Measurements from ENCODE around the gene SP140. TPM values are rescaled to one million over a fixed set of nuclear protein-coding genes. Genes with fewer than 3 reads are reported as not detected.

Gene SP140
- total RNA-seq, 2 donors from 2014 or later, result 1.7 to 2.2 TPM

DNA sequence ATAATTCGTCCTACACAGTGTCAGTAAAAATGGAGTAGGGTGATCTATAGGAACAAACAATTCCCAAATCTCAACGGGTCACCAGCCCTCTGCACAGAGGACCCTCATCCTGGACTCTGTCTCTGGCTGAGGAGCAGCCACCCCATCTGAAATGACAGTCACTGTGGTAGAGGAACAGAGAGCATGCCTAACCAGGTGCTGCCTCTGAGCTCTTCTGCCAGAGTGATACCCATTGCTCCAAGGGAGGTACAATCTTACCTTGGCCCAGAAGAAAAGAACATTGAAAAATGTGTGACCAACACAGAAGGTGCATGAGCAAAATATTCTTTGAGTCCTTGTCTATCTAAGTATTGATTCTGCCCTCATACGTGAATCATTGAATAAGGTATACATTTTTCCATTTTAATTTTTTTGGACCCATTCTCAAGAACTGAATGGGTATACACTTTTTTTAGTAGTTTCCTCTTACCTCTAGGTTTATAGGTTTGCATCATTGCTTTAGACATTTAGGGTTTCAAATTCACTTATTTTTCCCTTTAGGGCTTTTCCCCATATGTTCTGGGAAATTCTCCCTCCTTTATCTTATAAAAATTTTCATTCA lies 8.7 kb downstream of the SP140 start:
- no peak overlapping the region for H3K27ac ChIP-seq
- no peaks in the 10 kb centered on the region for H3K27me3 ChIP-seq
- H3K9ac ChIP-seq (ENCODE audit: low read depth in 2 of 2, low read length in 2 of 2), result no peak overlapping the region
- TF ChIP-seq CTCF (IDR thresholded peaks at IDR 0.05), result no peak
- H3K4me1 ChIP-seq, result no peaks in the 10 kb centered on the region
- no peak overlapping the region for H3K4me3 ChIP-seq
- DNase-seq, result no peak
- H3K9me3 ChIP-seq, result no peaks in the 10 kb centered on the region
- intact Hi-C loops (cut with DNase I), result no loop called here
- no peaks in the 10 kb centered on the region for H3K36me3 ChIP-seq

DNA sequence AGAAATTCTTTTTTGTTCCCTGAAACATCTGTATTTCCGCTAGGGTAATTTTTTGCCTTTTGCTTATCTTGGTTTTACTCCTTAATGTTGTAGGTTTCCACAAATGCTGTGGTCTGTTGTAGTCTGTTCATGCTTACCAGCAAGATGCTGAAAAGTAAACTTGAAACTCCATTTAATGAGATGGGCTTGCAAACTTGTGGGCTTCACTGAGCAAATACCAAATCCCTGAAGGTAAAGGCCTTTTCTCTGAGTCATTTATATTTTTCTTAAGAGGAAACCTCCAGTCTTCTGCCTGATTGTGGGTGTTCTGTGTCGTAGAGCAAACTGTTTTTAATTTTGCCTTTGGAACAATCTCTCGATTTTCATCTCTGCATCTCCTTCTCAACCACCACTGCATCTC lies 9.3 kb downstream of the SP140 start:
- H3K27ac ChIP-seq, result no peak overlapping the region
- intact Hi-C loops (cut with DNase I), result no loop called here
- no peaks in the 10 kb centered on the region for H3K27me3 ChIP-seq
- H3K9ac ChIP-seq (ENCODE audit: low read depth in 2 of 2, low read length in 2 of 2), result no peak overlapping the region
- no peaks in the 10 kb centered on the region for H3K9me3 ChIP-seq
- no peak for DNase-seq
- no peak for TF ChIP-seq CTCF (IDR thresholded peaks at IDR 0.05)
- no peak overlapping the region for H3K4me3 ChIP-seq
- H3K4me1 ChIP-seq, result no peaks in the 10 kb centered on the region
- H3K36me3 ChIP-seq, result no peaks in the 10 kb centered on the region

GRCh38 chr2:230244211-230244610 lies 18.7 kb downstream of the SP140 start:
- H3K27me3 ChIP-seq, result no peaks in the 10 kb centered on the region
- no peak overlapping the region for H3K27ac ChIP-seq
- intact Hi-C loops (cut with DNase I), result no loop called here
- no peak for DNase-seq
- no peaks in the 10 kb centered on the region for H3K9me3 ChIP-seq
- H3K36me3 ChIP-seq, result no peaks in the 10 kb centered on the region
- no peak for TF ChIP-seq CTCF (IDR thresholded peaks at IDR 0.05)
- no peaks in the 10 kb centered on the region for H3K4me1 ChIP-seq
- no peak overlapping the region for H3K9ac ChIP-seq (ENCODE audit: low read depth in 2 of 2, low read length in 2 of 2)
- H3K4me3 ChIP-seq, result no peak overlapping the region

- Histone ChIP-seq H3K4me1 (no peaks in the 10 kb centered on the region), H3K4me3 (no peak overlapping the region), H3K27ac (no peak overlapping the region), H3K9me3 (no peaks in the 10 kb centered on the region), H3K27me3 (no peaks in the 10 kb centered on the region), H3K9ac (ENCODE audit: low read depth in 2 of 2, low read length in 2 of 2) (no peak overlapping the region), H3K36me3 (no peaks in the 10 kb centered on the region)
- intact Hi-C loops (cut with DNase I), result no loop called here
- no peak for DNase-seq
- no peak for TF ChIP-seq CTCF (IDR thresholded peaks at IDR 0.05)
Measured at GRCh38 chr2:230246206-230246605, 20.7 kb downstream of the SP140 start.

- TF ChIP-seq CTCF (IDR thresholded peaks at IDR 0.05), result no peak
- no peak overlapping the region for H3K4me3 ChIP-seq
- DNase-seq, result no peak
- H3K9me3 ChIP-seq, result no peaks in the 10 kb centered on the region
- H3K27me3 ChIP-seq, result no peaks in the 10 kb centered on the region
- H3K4me1 ChIP-seq, result no peaks in the 10 kb centered on the region
- H3K9ac ChIP-seq (ENCODE audit: low read depth in 2 of 2, low read length in 2 of 2), result no peak overlapping the region
- H3K36me3 ChIP-seq, result no peaks in the 10 kb centered on the region
- no peak overlapping the region for H3K27ac ChIP-seq
- intact Hi-C loops (cut with DNase I), result no loop called here
Measured at GRCh38 chr2:230250231-230250630, 24.7 kb downstream of the SP140 start.

Measured in colonic mucosa (tissue), 4 donors.